HG02885 (cell line): ENCODE results near the gene LRP8.

Experiments used
- ATAC-seq: cut with Tn5 transposase; IDR thresholded peaks from one replicate; pipeline ENCODE4 v1.9.1; 2021; ENCODE audit warnings: mild to moderate bottlenecking; ENCODE audit not compliant: unreplicated experiment, poor library complexity

LRP8 gene

GRCh38 chr1:53270107-53270506, 57.8 kb downstream of the LRP8 start:
- no peak for ATAC-seq

GRCh38 chr1:53267761-53268160, 60.1 kb downstream of the LRP8 start:
- no peak for ATAC-seq

DNA sequence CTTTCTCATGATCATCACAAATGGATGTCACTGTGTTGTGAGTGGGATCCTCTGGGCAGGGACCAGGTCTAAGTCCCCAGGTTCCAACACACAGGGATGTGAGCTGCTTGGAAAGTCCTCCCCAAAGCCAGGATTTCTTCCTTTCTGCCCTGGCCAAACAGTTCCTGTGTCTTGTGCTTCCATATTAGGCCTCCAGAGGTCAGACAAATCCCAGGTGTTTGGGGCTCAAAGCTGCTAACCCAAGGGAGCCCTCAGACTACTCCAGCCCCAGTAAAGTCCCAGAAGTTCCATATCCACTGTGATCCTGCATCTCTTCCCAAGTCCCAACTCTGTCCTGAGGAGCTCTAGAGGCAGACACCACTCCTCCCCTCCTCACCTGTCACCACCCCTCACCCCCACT, 61.8 kb downstream of the LRP8 start:
- no peak for ATAC-seq

DNA sequence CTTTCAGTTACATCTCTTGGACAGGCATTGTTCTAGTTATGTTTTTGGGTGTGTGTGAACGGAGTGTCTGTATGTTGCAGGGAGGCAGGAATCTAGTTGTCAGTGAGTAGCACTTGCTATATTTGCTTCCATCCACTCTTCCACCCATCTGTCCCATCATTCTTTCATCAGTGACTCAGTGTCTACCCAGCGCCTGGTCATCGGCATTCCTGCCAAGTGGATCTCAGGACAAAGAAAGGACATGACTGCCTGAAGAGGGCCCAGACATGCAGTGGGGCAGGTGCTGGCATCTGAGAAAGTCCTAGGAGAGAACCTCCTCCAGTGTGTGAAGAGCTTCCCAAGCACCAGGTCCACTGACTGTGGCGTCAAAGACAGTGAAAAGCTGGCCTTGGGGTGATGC, 62.3 kb downstream of the LRP8 start:
- no peak for ATAC-seq

GRCh38 chr1:53264048-53264447, 63.8 kb downstream of the LRP8 start:
- ATAC-seq: no peak

DNA sequence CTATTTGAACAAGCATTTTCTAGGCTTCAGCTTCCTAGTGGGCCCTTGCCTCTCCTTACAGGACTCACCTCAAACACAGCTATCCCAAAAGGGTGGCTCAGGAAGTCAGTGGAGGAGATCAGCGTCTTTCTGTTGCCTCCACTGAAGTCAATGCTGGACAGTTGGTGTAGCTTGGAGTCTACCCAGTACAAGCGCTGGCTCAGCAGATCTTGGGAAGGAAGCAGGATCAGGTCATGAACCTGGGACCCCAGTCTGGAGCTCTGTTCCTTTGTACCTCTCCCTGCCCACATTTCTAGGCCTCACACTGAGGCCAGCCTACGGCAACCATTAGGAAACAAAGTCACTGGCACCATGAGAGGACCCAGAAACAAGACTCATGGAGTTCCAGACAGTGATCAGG, 65.9 kb downstream of the LRP8 start:
- no peak for ATAC-seq

DNA sequence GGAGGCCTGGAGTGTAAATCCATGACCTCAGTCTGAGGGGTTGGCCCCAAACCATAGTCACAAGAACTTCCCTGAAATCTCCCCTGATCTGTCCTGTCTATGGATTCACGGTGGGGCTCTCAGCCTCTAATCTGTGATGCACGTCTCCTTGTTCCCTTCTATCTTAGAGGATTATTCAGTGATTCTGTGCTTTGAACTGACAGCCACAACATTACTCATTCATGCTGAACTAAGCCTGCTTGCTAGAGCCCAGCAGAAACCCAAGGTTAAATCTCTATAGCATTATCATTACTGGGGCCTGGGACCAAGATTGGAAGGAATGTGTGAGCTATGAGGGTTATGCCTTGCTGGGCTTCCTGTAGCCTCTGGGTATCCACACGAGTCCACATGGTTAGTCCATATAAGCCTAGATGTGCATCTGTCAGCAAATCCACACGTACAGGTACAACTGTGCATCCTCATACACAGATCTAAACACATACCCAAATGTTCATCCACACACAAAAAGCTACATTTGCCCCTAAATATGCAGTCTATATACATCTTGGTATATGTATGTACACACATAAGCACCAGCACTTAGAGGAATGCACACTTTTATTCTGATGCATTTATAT, 67.1 kb downstream of the LRP8 start:
- ATAC-seq: no peak

DNA sequence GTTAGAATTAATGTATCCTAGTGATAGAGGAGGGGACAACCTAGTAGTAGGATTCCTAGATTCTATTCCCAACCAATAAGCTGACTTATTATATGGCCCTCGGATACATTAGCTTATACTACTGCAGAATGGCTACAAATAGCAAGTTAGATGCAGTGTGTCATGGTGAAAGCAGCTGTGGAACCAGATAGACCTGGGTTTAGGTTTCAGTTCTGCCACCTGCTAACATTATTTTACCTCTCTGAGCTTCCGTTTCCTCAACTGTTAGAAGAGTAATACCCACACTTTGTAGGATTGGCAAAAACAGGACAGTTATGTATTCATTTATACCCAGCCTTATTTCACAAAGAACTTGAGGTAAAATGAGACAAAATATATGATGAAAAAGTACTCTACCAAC, 67.9 kb downstream of the LRP8 start:
- ATAC-seq: peak; percentile 55

DNA sequence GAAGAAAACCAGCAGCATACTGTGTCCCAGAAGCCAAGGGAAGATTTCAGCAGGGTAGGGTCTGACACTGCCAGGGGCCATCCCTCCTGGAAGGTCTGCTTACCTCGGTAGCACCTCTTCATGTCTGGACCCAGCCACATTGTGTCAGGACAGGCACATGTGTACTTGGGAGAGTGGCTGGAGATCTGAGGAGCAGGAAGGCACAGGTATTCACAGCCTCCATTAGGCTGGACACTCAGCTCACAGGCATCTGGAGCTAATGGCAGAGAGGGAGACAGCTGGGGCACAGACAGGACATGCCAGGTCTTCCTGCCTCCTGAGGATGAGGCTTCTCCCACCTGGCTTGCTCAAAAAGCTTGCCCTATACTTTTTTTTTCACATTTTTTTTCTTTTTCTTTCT, 69.7 kb downstream of the LRP8 start:
- ATAC-seq: no peak

- no peak for ATAC-seq
Measured at GRCh38 chr1:53257454-53258081, 70.3 kb downstream of the LRP8 start.

DNA sequence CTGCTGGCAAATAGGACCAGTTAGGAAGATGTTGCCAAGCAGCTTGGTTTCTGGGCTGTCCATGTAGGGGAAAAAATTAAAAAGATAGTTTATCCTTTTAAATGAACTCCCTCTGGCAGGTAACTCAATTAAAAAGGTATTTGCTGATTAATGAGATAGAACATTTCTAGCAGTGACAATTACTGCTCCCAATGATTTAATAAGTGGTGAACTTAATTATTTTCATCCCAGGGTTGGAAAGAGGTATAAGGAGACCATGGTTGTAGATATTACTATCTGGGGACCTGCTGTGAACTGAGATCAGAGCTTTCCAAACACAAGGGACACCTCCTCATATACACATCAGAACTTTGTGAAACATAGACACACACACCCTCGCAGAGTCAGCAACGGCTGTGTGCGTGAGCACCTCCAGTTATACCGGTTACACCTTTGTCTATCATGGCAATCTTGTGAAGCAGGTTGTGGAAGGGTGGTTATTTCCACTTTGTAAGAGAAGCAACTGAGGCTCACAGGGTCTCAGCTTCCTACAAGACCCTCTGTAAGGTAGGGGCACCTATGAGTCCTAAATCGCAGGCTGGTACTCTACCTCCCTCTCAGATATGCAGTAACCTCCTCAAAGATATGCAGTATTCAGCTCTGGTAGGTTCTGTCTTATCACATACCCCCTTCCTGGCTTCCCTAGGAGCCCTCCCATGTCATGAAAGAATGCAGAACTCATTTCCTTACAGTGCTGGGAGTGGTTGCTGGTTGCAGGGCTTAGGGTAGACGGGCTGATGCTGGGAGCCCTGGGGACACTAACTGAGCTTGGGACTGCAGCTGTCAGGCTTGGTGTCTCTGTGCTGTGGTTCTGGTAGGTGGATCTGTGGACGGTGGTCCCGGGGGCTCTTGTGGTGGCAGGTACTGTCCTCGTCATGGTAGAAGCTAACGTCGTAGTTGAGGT, 71.1 kb downstream of the LRP8 start:
- ATAC-seq: no peak

DNA sequence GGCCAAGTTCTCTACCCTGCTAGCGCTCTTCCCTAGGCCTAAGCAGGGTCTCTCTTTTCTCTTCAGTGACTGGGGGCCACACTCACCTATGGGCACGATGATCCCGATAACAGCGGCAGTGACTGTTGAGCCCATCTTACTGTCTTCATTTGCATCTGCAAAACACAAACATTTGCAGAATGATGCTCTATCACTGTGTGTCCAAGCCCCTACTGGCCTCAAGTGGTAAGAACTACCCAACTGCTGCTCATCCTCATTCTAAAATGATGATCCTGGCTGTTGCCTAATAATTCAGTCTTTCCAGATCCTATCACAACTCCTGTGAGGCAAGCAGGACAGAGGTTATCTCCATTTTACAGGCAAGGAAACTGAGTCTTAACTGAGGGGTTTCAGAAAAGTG, 72.8 kb downstream of the LRP8 start:
- ATAC-seq: no peak

- no peak for ATAC-seq
Measured at GRCh38 chr1:53254011-53254640, 73.7 kb downstream of the LRP8 start.

- no peak for ATAC-seq
Measured at GRCh38 chr1:53250325-53250724, 77.5 kb downstream of the LRP8 start.

DNA sequence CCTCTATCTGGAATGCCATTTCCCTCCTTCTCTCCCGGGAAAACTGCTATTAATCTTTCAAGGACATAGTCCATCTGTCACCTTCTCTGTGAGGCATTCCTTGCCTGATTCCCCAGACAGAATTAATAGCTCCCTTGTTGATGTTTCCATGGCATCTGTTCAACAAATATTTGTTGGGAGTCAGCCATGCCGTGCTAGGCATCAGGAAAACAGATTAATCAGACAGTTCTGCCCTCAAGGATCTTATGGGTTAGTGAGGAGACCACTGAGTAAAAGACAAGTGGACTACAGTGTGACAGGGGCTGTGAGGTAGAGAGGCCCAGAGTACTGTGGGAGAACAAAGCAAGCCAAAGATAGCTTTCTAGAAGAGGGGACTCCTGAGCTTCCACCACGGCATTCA, 78.2 kb downstream of the LRP8 start:
- no peak for ATAC-seq

DNA sequence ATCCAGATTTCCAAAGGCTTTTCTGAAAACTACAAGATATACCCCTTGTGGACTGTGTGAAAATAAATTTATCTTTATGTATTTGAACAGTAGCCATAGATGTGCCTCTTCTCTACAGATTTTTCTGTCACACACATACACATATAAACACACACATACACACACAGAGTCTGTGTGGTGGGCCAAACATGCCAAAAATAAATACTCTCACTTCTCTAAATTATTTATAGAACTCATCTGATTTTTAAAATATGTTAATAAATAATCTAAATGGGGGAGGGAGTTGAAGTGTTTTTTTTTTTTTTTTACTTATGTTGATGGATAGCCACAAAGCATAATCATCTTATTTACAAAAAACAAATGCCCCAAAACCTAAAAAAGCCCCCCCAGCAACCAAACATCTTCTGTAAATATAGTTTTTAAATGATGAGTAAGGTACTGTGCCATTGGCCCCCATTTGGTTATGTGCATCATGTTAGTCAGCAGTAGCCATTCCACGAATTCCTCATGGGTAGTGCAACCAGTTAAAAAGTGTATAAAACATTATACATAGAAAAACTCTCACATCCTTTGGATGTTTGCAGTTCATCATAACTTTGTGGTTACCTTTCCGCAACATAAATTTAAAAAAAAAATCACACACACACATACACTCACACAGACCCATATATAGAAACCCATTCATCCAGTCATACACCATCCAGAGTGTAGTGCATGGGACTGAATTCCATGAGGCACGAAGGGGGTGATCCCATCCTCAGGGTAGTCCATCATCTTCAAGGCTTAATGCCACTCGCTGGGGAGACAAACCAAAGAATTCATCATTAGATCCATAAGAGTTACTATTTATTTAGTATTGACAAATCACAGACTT, 81.4 kb downstream of the LRP8 start:
- ATAC-seq: no peak

DNA sequence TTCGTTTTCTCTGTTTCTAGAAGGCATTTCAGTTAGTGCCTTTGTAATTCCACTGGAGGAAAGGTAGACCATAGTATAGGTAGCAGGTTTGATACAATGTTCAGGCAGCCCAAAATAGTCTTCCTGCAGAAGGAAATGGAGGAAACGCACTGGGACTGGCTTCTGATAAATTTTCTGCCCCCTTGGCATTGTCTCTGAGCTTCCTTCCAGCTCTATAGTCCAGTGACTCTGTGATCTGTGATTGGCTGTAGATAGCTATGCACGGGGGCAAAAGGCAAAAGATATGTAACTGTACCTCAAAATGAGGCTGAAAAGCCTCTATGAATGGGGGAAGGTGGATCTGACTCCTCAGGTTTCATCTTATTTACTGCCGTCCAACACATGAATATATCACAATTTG, 83.7 kb downstream of the LRP8 start:
- no peak for ATAC-seq

- ATAC-seq: no peak
Measured at GRCh38 chr1:53242381-53242780, 85.5 kb downstream of the LRP8 start.

- ATAC-seq: no peak
Measured at GRCh38 chr1:53241828-53242227, 86.0 kb downstream of the LRP8 start.
